ENCODE results near the gene ZCCHC17.

DNA sequence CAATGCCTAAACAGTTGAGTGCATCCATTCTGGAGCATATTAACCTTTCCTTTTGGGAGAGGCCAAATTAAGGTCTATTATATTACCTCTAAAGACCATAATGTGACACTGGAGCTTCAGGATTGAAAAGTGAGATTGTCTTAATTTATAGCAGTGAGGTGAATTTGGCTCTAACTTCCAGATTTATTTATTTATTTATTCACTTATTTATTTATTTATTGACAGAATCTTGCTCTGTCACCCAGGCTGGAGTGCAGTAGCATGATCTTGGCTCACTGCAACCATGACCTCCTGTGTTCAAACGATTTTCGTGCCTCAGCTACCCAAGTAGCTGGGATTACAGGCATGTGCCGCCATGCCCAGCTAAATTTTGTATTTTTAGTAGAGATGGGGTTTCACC, 19.1 kb downstream of the ZCCHC17 start:
- no peak for TF ChIP-seq SUZ12 (IDR thresholded peaks at IDR 0.05)
- TF ChIP-seq BHLHE40 (IDR thresholded peaks at IDR 0.05; ENCODE audit: borderline replicate concordance), result no peak

Measured in HEK293T (cell line).